AG09319 (cell line): Measurements from ENCODE around the gene XRCC3.
"Not testable (repeated sequence)": the region's sequence is repeated elsewhere in the genome, so short reads cannot be mapped to it uniquely, and the experiment has no call there.

Experiments used
- DNase-seq: peaks from one replicate; pipeline ENCODE4 v3.0.0-alpha.2; 2010; ENCODE audit warnings: low read depth; ENCODE audit errors: extremely low read depth
- TF ChIP-seq, protein P1 (sequence below): IDR thresholded peaks from 2 replicates; pipeline ENCODE4 v1.5.1; 2011; ENCODE audit warnings: low read depth, mild to moderate bottlenecking, inconsistent platforms, low read length, moderate library complexity

The XRCC3 gene

DNA sequence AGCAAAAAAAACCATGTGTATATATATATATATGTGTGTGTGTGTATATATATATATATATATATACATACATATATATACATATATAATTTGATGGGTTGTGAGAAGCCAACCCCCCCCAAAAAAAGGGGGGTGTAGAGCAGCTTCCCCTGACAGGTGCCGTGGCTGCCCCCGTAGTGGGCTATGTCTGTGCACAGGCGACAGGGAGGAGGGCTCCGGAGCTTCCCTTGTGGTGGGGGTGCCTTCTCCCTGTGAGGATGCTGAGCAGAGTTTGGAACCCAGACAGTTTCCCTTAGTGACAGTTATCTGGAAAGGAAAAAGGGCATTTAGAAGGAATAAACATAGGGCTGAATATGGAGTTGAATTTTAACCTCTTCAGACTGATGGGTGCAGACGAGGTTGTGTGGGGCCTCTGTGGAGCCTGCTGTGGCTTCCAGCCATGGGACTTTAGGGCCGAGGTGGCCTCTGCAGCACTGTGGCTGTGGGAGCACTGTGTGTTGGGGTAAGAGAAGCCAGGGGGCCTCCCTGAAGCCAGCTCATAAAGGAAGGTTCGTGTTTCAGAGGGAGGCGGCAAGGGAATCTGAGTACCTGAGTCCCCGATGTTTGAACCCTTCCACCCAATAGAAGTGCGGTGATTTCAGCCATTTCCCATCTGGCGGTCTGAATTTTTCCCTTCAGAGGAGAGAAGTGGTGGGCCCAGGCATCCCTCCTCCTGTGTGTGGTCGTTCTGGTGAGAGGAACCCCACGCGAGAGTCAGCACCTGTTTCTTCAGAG lies 19.8 kb downstream of the XRCC3 start:
- DNase-seq, result no peak
- TF ChIP-seq, protein P1, sequence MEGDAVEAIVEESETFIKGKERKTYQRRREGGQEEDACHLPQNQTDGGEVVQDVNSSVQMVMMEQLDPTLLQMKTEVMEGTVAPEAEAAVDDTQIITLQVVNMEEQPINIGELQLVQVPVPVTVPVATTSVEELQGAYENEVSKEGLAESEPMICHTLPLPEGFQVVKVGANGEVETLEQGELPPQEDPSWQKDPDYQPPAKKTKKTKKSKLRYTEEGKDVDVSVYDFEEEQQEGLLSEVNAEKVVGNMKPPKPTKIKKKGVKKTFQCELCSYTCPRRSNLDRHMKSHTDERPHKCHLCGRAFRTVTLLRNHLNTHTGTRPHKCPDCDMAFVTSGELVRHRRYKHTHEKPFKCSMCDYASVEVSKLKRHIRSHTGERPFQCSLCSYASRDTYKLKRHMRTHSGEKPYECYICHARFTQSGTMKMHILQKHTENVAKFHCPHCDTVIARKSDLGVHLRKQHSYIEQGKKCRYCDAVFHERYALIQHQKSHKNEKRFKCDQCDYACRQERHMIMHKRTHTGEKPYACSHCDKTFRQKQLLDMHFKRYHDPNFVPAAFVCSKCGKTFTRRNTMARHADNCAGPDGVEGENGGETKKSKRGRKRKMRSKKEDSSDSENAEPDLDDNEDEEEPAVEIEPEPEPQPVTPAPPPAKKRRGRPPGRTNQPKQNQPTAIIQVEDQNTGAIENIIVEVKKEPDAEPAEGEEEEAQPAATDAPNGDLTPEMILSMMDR, result no peak

GRCh38 chr14:103694572-103695026 lies 20.7 kb downstream of the XRCC3 start:
- TF ChIP-seq, protein P1, result no peak
- DNase-seq, result no peak

GRCh38 chr14:103693515-103693914 lies 21.7 kb downstream of the XRCC3 start:
- TF ChIP-seq, protein P1, result no peak
- no peak for DNase-seq

- TF ChIP-seq, protein P1, result no peak
- DNase-seq, result no peak
Measured at GRCh38 chr14:103692871-103693270, 22.4 kb downstream of the XRCC3 start.

DNA sequence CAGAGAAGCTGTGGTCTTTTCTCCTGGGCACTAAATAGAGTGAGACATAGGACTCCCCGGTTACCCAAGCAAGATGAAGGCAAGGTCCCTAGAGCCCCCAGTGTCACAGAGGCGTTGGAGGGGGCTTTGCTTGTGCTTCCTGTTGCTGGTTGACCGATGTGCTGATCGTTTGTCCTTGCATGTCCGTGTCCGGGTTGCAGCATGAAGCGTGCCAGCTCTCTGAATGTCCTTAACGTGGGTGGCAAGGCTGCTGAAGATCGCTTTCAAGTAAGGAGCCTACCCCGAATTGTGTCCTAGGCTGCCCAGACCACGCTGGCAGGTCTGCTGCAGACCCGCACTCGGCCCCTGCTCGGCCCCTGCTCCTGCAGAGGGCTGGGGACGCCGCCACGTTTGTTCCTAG lies 23.1 kb downstream of the XRCC3 start:
- DNase-seq, result no peak
- TF ChIP-seq, protein P1, result no peak

DNA sequence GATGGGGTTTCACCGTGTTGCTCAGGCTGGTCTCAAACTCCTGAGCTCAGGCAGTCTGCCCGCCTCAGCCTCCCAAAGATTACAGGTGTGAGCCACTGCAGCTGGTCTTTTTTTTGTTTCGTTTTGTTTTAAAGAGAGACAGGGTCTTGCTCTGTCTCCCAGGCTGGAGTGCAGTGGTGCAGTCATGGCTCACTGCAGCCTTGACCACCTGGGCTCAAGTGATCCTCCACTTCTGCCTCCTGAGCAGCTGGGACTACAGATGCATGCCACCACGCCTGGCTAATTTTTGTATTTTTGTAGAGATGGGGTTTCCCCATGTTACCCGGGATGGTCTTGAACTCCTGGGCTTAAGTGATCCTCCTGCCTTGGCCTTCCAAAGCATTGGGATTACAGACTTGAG lies 23.6 kb downstream of the XRCC3 start:
- DNase-seq, result not testable (repeated sequence)

- no peak for DNase-seq
- TF ChIP-seq, protein P1, result no peak
Measured at GRCh38 chr14:103690332-103690731, 24.9 kb downstream of the XRCC3 start.
